GM21367 (cell line): Measurements from ENCODE around the gene MLPH.

Experiments used
- ATAC-seq: cut with Tn5 transposase; IDR thresholded peaks from one replicate; pipeline ENCODE4 v1.9.1; 2021; ENCODE audit not compliant: unreplicated experiment

The MLPH gene

GRCh38 chr2:237539681-237540080, 52.6 kb downstream of the MLPH start:
- no peak for ATAC-seq

DNA sequence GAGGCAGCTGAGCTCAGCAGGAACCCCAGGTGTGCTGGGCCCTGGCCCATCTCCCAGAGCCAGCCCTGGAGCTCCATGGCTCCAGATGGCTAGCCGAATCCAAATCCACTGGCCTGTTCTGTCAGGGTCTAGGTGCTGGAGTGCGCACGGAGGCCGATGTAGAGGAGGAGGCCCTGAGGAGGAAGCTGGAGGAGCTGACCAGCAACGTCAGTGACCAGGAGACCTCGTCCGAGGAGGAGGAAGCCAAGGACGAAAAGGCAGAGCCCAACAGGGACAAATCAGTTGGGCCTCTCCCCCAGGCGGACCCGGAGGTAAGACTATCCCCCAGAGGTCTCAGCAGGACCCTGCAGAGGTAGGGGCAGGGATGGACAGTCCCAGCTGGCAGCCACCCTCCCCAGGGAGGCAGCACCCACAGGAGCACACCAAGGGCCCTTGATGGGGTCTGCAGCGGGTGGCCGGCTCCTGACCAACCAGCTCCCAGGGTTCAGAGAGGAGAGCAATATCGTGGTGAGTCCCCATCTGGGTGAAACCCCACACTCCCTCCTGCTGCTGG, 53.2 kb downstream of the MLPH start:
- no peak for ATAC-seq

- no peak for ATAC-seq
These were observed 53.8 kb downstream of the MLPH start for GRCh38 chr2:237540823-237541222.

DNA sequence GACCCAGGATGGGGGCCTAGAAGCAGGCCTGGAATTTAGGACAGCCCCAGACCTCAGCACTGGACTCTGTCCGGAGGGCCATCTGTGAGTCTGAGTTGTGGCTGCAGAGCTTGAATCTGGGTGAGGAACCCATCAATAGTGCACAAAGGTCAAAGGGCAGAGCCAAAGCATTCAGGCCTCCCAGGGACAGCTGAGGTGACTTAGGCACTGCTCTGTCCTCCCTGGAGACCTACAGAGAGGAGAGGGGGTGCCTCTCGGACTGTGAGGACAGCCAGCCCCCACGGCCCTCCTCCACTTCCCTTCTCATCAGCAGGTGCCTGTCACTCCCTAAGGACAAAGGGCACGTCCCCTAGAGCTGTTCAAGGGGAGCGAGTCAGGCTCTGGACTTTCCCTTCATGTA, 54.2 kb downstream of the MLPH start:
- ATAC-seq = no peak

- ATAC-seq = no peak
These were observed 55.1 kb downstream of the MLPH start for GRCh38 chr2:237542001-237542704.

- no peak for ATAC-seq
These were observed 59.2 kb downstream of the MLPH start for GRCh38 chr2:237546040-237546875.

GRCh38 chr2:237546876-237547395, 59.9 kb downstream of the MLPH start:
- ATAC-seq = no peak

GRCh38 chr2:237547841-237548416, 60.9 kb downstream of the MLPH start:
- no peak for ATAC-seq

GRCh38 chr2:237549216-237549615, 62.2 kb downstream of the MLPH start:
- no peak for ATAC-seq

GRCh38 chr2:237549643-237550415, 62.8 kb downstream of the MLPH start:
- no peak for ATAC-seq

DNA sequence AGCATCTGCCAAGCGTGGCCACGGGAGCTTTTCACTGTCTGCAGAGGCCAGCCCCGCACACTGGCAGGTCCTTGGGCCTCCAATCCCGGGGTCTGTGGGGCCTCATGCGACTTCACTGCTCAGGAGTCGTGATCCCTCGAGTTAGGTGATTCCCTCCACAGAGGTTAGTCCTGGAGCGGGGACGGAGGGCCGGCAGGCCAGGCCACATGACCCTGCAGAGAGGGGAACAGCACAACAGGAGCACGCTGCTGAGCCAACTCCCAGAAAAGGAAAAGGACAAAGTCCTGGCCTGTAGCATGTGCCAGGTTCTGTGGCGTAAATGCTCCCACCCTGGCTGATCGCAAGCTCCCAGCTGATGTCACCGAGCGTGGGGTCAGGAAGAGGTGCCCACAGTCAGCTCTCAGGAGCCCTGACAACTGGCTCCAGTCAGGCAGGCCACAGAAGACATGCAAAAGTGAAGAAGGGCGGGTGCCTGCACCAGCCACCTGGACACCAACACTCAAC, 64.1 kb downstream of the MLPH start:
- ATAC-seq = no peak

DNA sequence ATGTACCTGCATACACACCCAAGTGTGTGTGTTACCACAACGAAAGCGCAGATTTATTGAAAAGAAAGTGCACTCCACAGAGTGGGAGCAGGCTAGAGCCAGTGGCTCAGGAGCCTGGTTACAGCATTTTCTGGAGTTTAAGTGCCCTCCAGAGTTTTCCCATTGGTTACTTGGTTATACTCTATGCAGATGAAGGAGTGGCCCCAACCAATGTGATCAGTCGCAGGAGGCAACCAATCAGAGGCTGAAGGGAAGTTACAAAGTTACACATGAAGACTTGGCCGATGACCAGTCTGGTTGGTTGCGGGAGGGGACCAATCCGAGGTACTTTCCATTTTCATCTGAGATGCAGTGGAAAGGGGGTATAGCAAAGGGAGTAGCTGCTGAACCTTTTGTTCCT, 65.9 kb downstream of the MLPH start:
- no peak for ATAC-seq

DNA sequence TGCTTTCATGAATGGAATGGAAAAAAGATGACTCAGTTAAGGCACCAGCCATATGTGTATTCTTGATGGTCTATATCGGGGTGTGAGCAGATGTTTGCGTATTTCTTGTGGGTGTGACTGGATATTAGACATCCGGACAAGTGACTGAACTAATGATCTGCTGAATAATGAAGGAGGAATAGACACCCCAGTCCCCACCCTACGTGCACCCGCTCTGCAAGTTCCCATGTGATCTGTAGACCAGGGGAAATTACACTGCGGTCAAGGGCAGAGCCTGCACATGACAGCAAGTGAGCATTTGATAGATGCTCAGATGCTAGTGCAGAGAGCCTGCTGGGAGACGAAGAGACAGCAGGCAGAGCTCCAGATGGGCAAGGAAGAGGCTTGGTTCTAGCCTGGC, 66.9 kb downstream of the MLPH start:
- ATAC-seq = no peak

DNA sequence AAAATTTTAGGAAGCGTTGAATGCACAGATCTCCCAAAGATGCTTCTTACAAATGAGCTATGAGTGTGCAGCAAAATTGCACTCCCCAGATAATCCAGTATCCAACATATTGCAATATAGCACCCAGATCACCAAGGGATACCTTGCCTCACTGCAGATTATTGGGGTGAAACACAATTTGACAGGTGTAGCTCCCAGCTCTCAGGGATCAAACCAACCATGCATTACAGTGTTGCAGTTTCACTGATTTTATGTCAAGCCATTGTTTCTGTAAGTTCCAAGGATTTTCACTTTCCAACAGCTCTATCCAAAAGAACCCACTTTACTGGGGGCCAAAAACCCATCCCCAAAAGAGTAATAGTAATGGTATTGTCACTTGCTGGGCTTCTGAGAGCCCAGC, 68.5 kb downstream of the MLPH start:
- ATAC-seq = no peak

DNA sequence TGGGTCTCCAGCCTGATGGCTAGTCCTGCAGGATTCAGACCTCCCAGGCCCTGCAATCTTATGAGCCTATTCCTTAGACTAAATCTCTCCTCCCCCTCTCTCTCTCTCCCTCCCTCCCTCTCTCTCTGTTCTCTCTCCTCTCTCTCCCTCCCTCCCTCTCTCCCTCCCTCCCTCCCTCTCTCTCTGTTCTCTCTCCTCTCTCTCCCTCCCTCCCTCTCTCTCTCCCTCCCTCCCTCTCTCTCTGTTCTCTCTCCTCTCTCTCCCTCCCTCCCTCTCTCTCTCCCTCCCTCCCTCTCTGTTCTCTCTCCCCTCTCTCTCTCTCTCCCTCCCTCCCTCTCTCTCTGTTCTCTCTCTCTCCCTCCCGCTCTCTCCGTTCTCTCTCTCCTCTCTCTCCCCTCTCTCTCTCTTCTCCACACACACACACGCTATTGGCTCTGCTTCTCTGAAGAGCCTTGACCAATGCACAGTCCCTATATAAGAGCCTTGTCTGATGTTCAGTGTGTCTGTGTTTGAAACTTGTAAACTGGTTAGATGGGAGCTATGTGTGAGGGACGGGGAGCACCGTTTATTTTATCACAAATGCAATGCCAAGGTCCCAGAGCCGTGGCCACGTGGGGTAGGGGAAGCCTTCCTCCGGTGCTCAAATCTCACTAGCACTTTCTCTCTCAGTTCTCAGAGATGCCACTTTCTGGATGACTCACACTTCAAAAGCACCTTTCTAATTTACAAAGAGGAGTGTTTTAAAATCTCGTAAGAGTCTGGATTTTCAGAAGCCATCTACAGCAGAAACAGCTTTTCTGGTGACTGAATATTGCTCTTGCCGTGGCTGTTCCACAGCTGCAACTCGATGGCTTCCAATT, 70.0 kb downstream of the MLPH start:
- peak; percentile 93 for ATAC-seq

DNA sequence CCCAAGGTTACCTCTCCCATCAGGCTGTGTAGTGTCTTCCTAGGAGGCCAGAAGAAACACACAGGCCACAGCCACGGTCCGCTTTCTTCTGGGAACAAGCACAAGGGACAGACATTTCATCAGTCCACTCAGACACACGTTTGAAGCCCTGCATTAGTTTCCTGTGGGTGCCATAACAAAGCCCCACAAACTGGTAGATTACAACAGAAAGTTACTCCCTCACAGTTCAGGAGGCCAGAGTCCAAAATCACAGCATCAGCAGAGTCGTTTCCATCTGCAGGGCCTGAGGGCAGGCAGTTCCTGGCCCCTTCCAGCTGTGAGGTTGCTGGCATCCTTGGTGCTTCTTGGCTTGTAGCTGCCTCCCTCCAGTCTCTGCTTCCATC, 70.6 kb downstream of the MLPH start:
- ATAC-seq = no peak

DNA sequence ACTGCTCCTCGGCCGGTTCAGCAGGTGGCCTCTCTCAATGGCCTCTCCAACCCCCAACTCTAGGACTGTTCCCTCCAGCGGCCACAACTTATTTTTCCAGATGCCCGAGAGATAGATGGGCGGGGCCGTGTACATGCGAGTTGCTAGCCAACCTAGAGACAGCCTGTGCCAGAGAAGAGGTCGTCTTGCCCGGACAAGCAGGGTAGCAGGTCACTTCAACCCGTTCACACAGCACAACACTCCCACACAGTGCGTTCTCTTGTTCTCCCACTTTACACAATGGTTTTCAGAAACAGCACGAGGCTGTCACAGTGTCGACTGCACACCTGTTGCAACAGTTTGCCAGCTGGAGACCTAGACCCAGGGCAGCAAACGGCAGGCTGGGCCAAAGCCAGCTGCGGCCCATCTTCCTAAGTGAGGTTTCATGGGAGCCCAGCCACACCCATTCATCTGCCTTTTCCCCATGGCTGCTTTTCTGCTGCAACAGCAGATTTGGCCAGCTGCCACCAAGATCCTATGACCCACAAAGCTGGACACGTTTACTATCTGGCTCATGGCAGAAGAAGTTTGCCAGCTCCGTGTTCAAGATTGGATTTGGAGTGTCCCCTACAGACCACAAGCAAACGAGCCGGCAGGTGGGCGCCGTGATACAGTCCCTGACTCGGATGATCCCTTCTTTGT, 72.0 kb downstream of the MLPH start:
- ATAC-seq = no peak

- no peak for ATAC-seq
These were observed 74.2 kb downstream of the MLPH start for GRCh38 chr2:237561221-237561620.

DNA sequence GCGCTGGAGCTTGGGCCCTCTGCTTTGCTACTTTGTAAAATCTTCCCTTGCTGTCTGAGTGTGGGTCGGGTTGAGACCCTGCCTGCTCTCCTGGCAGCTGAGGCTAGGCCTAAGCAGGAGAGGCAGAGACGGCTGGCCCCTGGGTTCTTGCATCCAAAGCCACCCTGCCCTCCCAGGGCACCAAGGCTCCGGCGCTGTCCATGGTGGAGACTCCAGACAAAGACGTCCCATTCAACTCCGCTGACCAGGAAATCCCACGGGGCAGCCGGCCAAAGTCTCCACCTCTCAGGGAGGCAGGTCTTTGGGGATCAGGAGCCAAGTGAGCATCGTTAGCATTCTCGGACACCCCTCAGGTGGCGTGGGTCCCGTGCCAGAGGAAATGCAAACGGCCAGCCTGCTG, 76.8 kb downstream of the MLPH start:
- ATAC-seq = no peak
